ENCODE data around the gene LIME1. TPM values are rescaled to one million over a fixed set of nuclear protein-coding genes. Genes with fewer than 3 reads are reported as not detected.

Gene LIME1
- 10 to 100 TPM; 14.7 to 17.6 TPM for total RNA-seq

DNA sequence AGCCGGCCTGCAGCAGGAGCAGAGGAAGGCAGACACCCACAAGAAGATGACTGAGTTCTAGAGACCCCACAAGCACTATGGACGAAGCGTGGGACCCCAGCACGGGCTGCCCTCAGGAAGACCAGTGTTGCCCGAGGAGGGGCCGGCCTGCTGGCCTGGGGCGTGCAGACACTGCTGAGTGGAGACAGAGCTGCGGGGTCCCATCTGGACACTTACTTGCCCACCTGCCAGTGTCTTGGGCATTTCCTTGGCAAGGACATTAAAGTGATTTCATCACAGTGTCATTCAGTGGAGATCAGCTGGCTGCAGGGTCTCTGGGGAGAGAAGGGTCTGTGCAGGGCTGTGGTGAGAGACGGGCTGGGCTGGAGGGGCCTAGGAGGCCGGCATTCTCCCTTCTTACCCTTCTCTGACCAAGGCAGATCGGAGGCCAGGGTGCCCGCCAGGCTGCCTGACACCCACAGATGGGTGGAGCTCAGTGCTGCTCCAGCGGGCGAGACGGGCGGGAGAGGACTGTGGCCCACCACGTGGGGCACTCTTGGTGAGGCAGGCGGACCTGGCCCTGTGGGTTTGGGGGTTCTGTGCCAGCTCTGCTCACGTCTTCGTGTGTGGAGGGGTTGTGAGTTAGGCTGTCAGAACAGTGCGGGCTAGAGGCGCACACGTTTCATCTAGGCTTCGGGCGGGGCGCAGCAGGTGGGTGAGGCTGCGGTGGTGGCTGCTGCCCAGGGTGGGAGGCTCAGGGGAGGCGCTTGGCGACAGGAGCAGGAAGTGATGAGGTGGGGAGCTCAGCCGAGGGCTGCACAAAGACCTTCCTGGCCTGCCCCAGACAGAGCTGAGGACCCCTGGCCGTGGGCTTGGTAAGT is at the start of gene LIME1:
Gene LIME1, plus strand, starts transcription at position 806 of the 860 bp plus-strand sequence. CDS start 886 bp downstream, outside the sequence.
- peaks cover 10% of the 10 kb centered on the region for H3K36me3 Mint-ChIP-seq
- no peaks in the 10 kb centered on the region for H3K9me3 Mint-ChIP-seq
- DNase-seq = peak; percentile 82
- ChIA-PET CTCF (interaction anchor here (0.7 to 5.2 kb wide), 7 partner anchors 8 to 199 kb away, joined by 3 to 26 read pairs (median 4); partner anchors contain the start of genes ARFRP1, PTK6, TPD52L2 and ZGPAT), POLR2A (interaction anchor here (0.7 to 5.1 kb wide), 8 partner anchors 9 to 129 kb away, joined by 3 to 30 read pairs (median 3); partner anchors contain the start of genes ARFRP1, TPD52L2 and ZGPAT)
- H3K27ac Mint-ChIP-seq = peak within 1 kb of the TSS; percentile 83
- H3K4me1 Mint-ChIP-seq (ENCODE audit: low read depth) = peaks cover 19% of the 10 kb centered on the region
- intact Hi-C loops (cut with micrococcal nuclease) = loop anchor here (2.0 to 10.0 kb wide), 4 partner anchors 29 to 239 kb away; partner anchors contain the start of genes ARFRP1, RTEL1 and SAMD10
- peak within 1 kb of the TSS; percentile 69 for H3K4me3 Mint-ChIP-seq
- H3K27me3 Mint-ChIP-seq = no peaks in the 10 kb centered on the region

DNA sequence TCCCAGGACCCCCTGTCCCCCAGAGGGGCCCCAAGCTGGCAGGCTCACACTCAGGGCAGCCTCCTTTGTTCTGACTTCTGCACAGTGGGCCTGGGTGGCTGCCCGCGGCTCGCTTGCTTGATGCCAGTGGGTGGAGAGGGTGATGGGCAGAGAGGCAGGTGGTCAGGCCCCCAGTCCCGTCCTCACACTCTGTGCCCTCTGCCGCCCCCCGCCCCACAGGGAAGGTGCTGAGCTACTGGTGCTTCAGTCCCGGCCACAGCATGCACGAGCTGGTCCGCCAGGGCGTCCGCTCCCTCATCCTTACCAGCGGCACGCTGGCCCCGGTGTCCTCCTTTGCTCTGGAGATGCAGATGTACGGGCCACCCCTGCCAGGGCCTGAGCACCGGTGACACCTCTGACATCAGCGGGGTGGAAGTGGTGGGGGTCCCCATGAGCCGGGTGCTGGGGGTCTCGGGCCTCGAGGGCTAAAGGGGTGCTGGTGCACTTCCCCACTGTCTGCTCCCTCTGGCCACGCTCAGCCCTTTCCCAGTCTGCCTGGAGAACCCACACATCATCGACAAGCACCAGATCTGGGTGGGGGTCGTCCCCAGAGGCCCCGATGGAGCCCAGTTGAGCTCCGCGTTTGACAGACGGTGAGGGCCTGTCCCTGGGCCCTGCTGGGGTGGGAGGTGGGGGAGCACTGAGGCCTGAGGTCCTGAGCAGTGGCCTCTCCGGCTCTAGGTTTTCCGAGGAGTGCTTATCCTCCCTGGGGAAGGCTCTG is 48.9 kb upstream of the LIME1 start:
- POLR2A ChIA-PET = interaction anchor here (1.0 to 1.9 kb wide), 2 partner anchors 9 to 11 kb away, joined by 3 to 8 read pairs; partner anchors contain the start of gene TNFRSF6B
- DNase-seq = no peak
- CTCF ChIA-PET = interaction anchor here (0.7 to 1.5 kb wide), 3 partner anchors 11 to 63 kb away, joined by 3 to 5 read pairs (median 3); no protein-coding TSS in a partner anchor
- Mint-ChIP-seq H3K27me3 (no peaks in the 10 kb centered on the region), H3K4me3 (no peak overlapping the region), H3K4me1 (ENCODE audit: low read depth) (peaks cover 13% of the 10 kb centered on the region), H3K36me3 (peaks cover 6% of the 10 kb centered on the region), H3K9me3 (no peaks in the 10 kb centered on the region), H3K27ac (no peak overlapping the region)
- intact Hi-C loops (cut with micrococcal nuclease) = no loop called here

- Mint-ChIP-seq H3K9me3 (no peaks in the 10 kb centered on the region), H3K36me3 (peaks cover 9% of the 10 kb centered on the region), H3K4me1 (ENCODE audit: low read depth) (peaks cover 12% of the 10 kb centered on the region), H3K27ac (no peak overlapping the region), H3K4me3 (no peak overlapping the region), H3K27me3 (no peaks in the 10 kb centered on the region)
- CTCF ChIA-PET = no interaction called here
- POLR2A ChIA-PET = interaction anchor here (1.1 to 1.5 kb wide), 2 partner anchors 10 to 13 kb away, joined by 3 read pairs; no protein-coding TSS in a partner anchor
- DNase-seq = no peak
- intact Hi-C loops (cut with micrococcal nuclease) = no loop called here
These were observed 48.0 kb upstream of the LIME1 start for GRCh38 chr20:63688228-63689045.

- H3K4me1 Mint-ChIP-seq (ENCODE audit: low read depth) = peaks cover 15% of the 10 kb centered on the region
- no peak overlapping the region for H3K27ac Mint-ChIP-seq
- no peaks in the 10 kb centered on the region for H3K9me3 Mint-ChIP-seq
- peaks cover 15% of the 10 kb centered on the region for H3K36me3 Mint-ChIP-seq
- ChIA-PET POLR2A (interaction anchor here (1.1 to 1.5 kb wide), 2 partner anchors 10 to 12 kb away, joined by 3 read pairs; no protein-coding TSS in a partner anchor), CTCF (no interaction called here)
- H3K4me3 Mint-ChIP-seq = no peak overlapping the region
- intact Hi-C loops (cut with micrococcal nuclease) = no loop called here
- no peak for DNase-seq
- no peaks in the 10 kb centered on the region for H3K27me3 Mint-ChIP-seq
These were observed 47.1 kb upstream of the LIME1 start for GRCh38 chr20:63689046-63690002.

GRCh38 chr20:63690003-63690897 is 46.2 kb upstream of the LIME1 start:
- Mint-ChIP-seq H3K36me3 (peaks cover 13% of the 10 kb centered on the region), H3K27me3 (no peaks in the 10 kb centered on the region), H3K4me3 (no peak overlapping the region), H3K27ac (no peak overlapping the region), H3K4me1 (ENCODE audit: low read depth) (peaks cover 13% of the 10 kb centered on the region), H3K9me3 (no peaks in the 10 kb centered on the region)
- no peak for DNase-seq
- intact Hi-C loops (cut with micrococcal nuclease) = no loop called here
- CTCF ChIA-PET = no interaction called here
- POLR2A ChIA-PET = no interaction called here

GRCh38 chr20:63690898-63691710 is 45.4 kb upstream of the LIME1 start:
- H3K4me3 Mint-ChIP-seq = no peak overlapping the region
- no peak overlapping the region for H3K27ac Mint-ChIP-seq
- intact Hi-C loops (cut with micrococcal nuclease) = no loop called here
- CTCF ChIA-PET = no interaction called here
- DNase-seq = no peak
- no peaks in the 10 kb centered on the region for H3K27me3 Mint-ChIP-seq
- peaks cover 15% of the 10 kb centered on the region for H3K36me3 Mint-ChIP-seq
- H3K9me3 Mint-ChIP-seq = no peaks in the 10 kb centered on the region
- POLR2A ChIA-PET = no interaction called here
- peaks cover 15% of the 10 kb centered on the region for H3K4me1 Mint-ChIP-seq (ENCODE audit: low read depth)

DNA sequence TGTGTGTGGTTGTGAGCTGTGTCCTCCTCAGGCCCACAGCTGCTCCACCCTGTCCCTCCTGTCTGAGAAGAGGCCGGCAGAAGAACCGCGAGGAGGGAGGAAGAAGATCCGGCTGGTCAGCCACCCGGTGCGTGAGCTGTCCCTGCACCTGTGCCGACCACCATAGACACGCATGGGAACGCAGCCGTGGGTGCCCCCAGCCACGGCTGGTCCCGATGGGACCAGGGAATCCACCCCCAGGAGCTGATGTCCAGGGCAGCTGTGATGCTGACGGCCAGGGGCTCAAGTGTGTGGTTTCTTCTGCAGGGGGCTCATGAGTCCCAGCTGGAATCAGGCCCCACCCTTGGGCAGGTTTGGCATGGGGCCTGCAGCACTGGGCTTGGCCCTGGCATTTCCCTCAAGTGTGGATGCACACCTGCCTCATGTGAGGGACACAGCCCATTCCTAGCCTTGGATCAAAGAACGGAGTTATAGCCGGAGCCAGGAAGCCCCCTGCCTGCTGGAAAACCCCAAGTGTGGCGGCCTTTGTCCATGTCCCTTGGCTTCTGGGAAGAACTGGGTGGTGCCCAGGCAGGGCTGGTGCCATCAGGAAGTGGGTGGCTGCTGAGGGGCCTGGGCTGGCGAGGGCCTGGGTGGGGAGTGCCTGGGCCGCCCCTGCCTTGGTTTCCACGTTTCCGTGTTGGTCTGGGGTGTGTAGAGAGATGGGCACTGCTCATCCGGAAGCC is 44.6 kb upstream of the LIME1 start:
- H3K4me3 Mint-ChIP-seq = no peak overlapping the region
- CTCF ChIA-PET = interaction anchor here (0.5 kb wide), 1 partner anchor 12 kb away, joined by 3 read pairs; no protein-coding TSS in a partner anchor
- intact Hi-C loops (cut with micrococcal nuclease) = no loop called here
- peaks cover 10% of the 10 kb centered on the region for H3K4me1 Mint-ChIP-seq (ENCODE audit: low read depth)
- POLR2A ChIA-PET = no interaction called here
- H3K9me3 Mint-ChIP-seq = no peaks in the 10 kb centered on the region
- H3K27ac Mint-ChIP-seq = no peak overlapping the region
- peaks cover 15% of the 10 kb centered on the region for H3K36me3 Mint-ChIP-seq
- no peaks in the 10 kb centered on the region for H3K27me3 Mint-ChIP-seq
- DNase-seq = no peak

DNA sequence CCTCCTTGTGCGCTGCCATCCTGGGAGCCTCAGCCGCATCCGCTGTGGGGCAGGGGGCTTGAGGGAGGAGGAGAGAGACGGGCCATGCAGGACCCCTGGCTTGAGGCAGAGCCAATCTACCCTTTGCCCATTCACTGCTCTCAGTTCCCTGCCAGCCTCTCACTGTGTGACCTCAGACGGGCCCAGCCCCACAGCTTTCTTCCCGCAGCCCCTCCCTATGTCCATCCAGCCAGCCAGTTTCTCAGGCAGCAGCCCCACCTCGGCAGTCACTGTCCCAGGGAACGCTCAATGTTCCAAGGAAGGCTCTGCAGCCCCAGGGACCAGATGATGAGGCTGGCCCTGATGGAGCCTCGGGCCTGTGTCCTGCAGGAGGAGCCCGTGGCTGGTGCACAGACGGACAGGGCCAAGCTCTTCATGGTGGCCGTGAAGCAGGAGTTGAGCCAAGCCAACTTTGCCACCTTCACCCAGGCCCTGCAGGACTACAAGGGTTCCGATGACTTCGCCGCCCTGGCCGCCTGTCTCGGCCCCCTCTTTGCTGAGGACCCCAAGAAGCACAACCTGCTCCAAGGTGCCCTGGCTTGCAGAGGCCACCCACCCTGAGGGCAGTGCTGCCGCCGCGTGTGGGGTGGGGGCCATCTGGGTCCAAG is 43.9 kb upstream of the LIME1 start:
- Mint-ChIP-seq H3K4me3 (no peak overlapping the region), H3K27ac (peak overlapping the region; percentile 34), H3K4me1 (ENCODE audit: low read depth) (peaks cover 16% of the 10 kb centered on the region), H3K27me3 (no peaks in the 10 kb centered on the region), H3K36me3 (peaks cover 18% of the 10 kb centered on the region), H3K9me3 (no peaks in the 10 kb centered on the region)
- no peak for DNase-seq
- ChIA-PET POLR2A (no interaction called here), CTCF (interaction anchor here (0.5 kb wide), 1 partner anchor 13 kb away, joined by 3 read pairs; no protein-coding TSS in a partner anchor)
- intact Hi-C loops (cut with micrococcal nuclease) = no loop called here
